ENCODE data around the gene APPL2.
"Not testable (repeated sequence)": the region's sequence is repeated elsewhere in the genome, so short reads cannot be mapped to it uniquely, and the experiment has no call there.

APPL2 gene

DNA sequence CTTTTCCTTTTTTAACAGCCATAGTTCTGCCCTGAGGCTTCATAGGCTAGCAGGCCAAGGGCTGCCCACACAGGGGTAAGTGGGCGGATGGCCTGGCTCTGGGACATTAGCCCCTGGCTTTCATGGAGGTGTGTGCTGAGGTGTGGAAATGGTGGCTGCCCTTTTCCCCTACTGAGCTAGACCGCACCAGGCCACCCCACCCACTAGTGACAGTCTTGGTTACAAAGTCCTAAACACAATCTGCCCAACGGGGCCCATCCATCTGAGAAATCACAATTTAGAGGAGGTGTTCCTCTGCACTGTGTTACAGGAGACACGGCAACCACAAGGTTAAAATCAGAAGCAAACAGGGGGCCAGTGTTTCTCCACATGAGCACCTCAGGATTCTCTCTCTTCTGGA is 35.6 kb downstream of the APPL2 start:
- in situ Hi-C loops (cut with MboI; ENCODE audit: low sequenced_read_pairs): no loop called here

DNA sequence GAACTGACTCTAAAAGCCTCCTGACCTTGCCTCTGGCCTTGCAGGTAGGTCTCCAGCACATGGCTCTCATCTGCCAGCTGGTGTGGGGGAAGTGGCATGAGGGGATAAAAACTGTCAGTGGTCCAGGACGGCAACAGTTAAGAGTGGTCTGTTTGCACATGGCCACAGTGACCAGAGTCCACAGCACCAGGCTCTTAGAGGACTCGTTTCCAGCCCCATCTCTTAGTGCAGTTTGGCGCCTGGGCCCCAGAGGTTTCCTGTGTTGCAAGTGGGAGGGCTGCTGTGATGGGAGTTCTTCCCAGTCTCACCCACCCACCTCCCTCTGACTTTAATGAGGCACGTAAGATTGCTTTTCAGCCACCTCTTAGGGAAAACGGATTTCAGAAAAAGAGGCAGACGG is 37.0 kb downstream of the APPL2 start:
- in situ Hi-C loops (cut with MboI; ENCODE audit: low sequenced_read_pairs): no loop called here

DNA sequence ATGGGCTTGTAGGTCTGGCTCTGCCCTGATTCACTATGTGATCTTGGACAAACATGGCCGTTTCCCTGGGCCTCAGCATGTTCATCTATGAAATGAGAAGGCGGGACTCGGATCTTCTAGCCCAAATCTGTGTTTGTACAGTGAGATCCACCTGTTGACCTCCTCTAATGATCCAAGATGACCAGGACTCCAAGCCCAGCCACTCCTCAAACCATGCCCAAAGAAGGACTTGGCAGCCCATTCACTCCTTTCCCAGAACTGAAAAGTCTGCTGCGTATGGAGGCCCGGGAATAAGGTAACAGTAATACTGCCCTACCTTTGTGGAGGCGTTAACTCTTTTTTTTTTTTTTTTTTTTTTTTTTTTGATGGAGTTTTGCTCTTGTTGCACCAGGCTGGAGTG is 39.9 kb downstream of the APPL2 start:
- in situ Hi-C loops (cut with MboI; ENCODE audit: low sequenced_read_pairs): no loop called here

DNA sequence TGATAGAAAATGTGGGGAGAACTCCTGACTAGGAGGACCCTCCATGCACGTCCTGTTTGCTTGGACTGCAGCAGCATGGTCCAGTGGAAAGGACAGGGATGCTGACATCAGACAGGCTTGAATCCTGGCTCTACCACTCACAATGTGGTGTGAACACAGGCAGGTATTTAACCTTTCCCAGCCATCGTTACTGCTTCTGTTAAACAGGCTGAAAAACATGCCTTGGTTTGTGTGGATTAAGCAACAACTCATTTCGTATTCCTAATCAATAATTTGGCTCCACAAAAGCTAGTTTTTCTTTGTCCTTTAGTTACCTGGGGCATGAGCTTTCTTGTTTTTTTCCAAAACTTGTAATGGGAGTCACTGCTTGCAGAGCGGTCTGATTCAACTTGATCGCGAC is 41.0 kb downstream of the APPL2 start:
- in situ Hi-C loops (cut with MboI; ENCODE audit: low sequenced_read_pairs): no loop called here

DNA sequence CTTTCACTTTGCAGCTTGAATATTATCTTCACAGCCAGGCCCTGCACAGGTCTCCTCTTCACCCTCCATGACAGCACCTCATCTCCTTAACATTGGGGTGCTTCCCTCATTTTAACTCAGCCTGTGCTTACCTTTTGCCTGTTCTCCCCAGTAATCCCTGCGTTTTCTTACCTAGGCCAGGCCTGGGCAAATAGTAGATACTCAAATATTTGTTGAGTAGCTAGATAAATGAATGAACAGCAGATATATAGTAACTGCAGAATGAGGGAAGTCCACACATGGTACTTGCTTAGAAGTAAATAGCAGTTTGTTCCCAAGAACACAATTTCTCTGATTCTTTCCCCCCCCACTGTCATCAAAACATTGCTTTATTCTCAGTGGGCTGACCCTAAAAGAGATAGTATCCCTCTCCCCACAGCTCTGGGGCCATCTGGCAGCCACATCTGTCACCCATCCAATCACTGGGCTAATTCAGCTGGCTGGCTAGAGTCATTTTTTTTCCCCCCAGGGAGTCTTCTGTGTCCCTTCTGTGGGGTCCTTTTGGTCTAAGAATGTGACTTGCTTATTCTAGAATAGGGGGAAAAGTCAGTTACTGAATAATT is 43.2 kb downstream of the APPL2 start:
- in situ Hi-C loops (cut with MboI; ENCODE audit: low sequenced_read_pairs): no loop called here

DNA sequence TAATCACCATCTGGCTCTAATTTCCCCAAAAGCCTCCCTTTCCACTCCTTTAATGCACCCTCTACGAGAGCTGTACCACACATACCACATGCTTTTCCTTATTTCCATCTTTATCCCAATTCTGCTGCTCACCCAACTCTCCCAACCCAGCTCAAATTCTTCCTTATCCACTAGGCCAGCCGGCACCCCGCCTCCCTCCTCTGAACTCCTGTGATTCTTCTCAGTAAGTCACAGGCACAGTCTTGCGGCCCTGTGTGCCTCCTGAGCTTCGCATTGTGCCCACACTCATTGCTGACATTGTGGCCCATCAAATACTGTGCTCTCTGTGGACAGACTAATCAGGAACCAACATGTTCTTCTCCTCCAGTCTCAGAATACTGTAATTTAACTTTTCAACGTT is 45.4 kb downstream of the APPL2 start:
- in situ Hi-C loops (cut with MboI; ENCODE audit: low sequenced_read_pairs): no loop called here

DNA sequence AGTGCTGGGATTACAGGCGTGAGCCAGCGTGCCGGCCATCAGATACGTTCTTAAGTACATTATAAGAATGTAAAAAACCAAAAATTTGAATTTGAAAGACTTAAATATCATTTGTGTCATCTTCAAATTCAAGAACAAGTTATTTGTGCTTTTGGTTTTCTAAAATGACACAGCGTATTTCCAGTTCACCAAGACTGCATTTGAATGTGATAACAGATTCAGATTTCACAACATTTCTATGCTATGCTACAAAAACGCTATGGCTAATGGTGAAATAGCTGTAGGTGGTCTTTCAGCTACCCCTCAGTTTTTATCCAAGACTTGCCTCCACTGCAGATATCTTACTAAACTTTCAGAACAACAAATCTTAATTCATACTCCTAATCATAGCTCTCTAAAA is 46.7 kb downstream of the APPL2 start:
- in situ Hi-C loops (cut with MboI; ENCODE audit: low sequenced_read_pairs): no loop called here

DNA sequence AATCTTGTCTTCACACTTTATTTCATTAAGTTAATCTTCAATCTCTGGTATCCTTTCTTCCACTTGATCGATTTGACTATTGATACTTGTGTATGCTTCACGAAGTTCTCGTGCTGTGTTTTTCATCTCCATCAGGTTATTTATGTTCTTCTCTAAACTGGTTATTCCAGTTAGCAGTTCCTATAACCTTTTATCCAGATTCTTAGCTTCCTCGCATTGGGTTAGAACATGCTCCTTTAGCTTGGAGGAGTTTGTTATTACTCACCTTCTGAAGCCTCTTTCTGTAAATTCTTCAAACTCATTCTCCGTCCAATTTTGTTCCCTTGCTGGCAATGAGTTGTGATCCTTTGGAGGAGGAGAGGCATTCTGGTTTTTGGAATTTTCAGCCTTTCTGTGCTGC is 52.0 kb downstream of the APPL2 start:
- in situ Hi-C loops (cut with MboI; ENCODE audit: low sequenced_read_pairs): not testable (repeated sequence)

DNA sequence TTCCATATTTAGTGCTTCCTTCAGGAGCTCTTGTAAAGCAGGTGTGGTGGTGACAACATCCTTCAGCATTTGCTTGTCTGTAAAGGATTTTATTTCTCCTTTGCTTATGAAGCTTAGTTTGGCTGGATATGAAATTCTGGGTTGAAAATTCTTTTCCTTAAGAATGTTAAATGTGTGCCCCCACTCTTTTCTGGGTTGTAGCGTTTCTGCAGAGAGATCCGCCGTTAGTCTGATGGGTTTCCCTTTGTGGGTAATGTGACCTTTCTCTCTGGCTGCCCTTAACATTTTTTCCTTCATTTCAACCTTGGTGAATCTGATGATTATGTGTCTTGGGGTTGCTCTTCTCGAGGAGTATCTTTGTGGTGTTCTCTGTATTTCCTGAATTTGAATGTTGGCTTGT is 52.6 kb downstream of the APPL2 start:
- in situ Hi-C loops (cut with MboI; ENCODE audit: low sequenced_read_pairs): not testable (repeated sequence)

DNA sequence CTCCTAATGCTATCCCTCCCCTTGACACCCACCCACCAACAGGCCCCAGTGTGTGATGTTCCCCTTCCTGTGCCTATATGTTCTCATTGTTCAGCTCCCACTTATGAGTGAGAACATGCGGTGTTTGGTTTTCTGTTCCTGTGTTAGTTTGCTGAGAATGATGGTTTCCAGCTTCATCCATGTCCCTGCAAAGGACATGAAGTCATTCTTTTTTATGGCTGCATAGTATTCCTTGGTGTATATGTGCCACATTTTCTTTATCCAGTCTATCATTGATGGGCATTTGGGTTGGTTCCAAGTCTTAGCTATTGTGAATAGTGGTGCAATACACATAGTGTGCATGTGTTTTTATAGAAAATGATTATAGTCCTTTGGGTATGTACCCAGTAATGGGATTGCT is 56.9 kb downstream of the APPL2 start:
- in situ Hi-C loops (cut with MboI; ENCODE audit: low sequenced_read_pairs): not testable (repeated sequence)

DNA sequence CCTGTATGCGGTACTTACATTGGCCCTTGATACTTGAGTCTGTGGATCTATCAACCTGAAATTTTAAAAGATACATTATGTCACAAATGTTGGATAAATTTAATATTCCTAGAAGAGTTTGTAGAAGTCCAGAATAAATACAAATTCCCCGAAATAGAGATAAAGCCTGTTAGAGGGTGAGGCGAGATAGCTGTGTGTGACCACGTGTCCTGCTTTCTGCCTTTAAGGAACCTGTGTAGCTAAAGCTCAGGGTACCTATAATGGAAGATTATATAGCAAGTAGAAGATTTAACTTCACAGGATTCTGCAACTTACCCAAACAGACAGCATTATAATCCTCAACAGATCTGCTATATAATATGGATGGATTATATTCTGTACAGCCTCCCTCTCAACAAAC is 58.8 kb downstream of the APPL2 start:
- in situ Hi-C loops (cut with MboI; ENCODE audit: low sequenced_read_pairs): no loop called here

DNA sequence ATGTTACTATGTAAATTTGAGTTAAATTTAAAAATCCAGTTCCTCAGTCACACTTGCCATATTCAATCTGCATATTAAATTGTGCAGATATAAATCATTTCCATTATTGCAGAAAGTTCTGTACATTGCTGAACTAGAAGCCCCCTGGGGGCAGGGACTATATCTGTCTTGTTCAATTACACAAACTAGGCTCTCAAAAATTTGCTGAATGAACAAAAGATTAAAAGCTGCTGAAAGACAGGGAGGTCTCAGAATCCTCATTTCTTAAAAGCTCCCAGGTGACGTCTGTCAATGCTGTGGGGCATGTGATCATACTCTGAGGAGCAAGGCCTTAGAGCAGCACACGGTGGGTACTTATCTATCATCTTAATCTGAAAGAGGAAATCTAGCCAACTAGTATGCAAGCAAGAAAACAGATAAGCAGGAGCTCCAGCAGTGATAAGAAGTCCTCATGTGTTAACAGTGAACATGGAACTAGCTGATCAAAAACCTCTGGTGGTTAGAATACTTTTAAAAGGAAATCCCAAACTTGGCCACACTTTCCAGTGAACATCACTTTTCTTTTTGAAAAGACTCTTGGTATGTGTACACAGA is 60.5 kb downstream of the APPL2 start:
- in situ Hi-C loops (cut with MboI; ENCODE audit: low sequenced_read_pairs): no loop called here

DNA sequence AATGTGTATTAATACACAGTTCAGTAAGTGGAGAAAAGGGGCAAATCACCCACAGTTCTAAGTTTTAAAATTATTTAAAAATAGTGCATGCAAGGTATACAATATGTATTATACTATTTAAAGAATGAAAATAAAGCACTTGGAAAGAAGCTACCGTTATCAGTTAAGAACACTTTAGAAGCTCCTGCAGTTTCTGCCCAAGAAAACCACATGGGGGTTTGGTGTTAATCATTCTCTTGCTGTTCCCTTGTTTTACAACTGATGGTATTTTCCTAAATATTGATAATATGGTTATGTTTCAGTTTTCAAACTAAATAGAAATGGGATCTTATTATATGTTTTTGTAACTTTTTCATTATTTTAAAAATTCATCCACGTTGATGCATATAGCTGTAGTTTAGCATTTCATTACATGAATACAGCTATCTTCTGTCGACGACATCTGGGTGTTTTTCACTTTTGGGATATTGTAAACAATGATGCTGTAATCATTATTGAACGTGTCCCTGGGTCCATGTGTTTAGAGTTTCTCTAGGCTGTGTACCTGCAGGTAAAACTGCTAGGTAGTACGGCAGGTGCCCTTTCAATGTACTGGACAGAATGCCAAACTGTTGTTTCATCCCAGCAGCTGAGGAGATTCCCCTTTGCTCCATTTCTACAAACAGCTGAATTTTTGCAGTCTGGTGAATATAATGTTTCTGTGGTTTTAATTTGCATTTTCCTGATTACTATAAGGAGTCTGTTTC is 64.1 kb downstream of the APPL2 start:
- in situ Hi-C loops (cut with MboI; ENCODE audit: low sequenced_read_pairs): no loop called here

DNA sequence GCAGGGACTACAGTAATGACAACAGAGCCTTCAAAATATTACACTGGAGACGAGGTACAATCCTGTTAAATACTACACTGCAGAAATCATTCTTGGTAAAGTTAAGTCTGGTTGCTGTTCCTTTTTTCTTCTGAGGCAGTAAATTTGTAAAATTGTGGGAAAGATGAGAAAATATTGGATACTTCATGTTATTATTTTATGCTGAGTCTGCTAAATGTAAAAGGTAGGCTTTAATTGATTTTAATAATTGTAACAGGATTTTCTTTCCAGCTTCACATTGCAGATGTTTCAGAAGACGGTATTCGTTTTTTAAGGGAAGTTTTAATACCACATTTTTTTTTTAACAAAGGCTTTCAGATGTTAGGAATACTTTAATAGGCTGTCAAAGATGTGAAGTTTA is 65.8 kb downstream of the APPL2 start:
- in situ Hi-C loops (cut with MboI; ENCODE audit: low sequenced_read_pairs): no loop called here

DNA sequence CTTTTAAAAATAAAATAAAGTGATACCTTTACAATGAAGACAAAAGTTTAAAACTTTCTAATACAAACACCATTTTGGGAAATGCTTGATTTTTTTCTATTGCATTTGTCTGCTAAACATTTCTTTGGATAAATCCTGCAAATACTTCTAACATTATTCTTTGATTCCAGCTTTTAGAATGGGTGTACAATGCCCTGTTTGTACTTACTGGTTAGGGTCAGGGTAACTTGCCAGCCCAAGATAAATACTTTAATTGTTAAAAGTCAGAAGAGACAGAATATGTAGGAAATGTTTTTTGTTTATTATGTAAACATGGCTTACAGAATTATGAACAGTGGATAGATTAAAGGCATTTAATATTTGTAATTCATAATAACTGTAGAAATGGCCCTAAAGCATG is 68.0 kb downstream of the APPL2 start:
- in situ Hi-C loops (cut with MboI; ENCODE audit: low sequenced_read_pairs): no loop called here

DNA sequence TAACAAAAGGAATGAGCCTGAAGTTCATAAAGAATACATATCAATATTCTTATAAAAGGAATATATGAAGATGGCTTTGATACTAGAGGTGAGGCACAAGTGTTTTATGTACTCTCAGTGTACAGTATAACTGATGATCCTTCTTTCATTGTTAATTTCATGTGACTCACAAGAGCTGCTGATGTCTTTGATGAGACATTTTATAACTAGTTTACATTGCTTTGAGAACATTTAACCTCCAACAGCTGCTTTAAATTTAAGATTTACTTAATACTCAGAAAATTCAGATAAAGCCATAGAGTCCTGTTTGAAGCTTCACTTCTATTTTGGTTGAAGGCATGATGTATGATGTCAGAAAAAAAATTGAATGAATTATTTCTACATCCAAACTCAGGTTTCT is 68.6 kb downstream of the APPL2 start:
- in situ Hi-C loops (cut with MboI; ENCODE audit: low sequenced_read_pairs): no loop called here

DNA sequence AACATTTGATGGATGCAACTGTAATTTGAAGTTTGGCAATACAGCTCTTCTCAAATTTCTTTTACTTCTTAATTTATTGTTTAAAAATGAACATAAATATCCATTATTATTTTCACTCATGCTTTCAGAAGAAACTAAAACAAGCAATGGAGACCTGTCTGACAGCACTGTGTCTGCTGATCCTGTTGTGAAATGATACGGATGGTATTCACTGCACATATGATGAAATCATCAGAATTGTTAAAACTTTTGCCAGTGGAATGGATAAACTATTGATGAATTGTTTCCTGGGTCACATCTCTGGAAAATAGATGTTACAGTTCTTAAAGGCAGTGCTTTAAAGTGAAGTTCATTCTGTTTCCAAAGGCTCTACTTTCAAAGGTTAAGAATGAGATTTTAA is 69.2 kb downstream of the APPL2 start:
- in situ Hi-C loops (cut with MboI; ENCODE audit: low sequenced_read_pairs): no loop called here

DNA sequence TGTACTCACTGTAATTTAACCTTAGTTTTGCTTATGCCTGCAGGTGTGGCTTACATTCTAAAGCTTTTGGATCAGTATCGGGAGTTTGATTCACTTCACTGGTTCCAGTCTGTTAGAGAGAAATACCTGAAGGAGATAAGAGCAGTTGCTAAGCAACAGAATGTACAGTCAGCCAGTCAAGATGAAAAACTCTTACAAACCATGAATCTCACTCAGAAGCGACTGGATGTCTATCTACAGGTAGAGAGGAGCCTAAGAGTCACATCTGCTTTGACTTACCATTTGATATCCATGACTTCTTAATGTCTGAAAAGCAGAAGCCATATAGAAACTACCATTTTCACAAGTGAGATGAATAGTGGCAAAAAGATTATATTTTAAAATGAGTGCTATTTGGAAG is 71.9 kb downstream of the APPL2 start:
- in situ Hi-C loops (cut with MboI; ENCODE audit: low sequenced_read_pairs): no loop called here

DNA sequence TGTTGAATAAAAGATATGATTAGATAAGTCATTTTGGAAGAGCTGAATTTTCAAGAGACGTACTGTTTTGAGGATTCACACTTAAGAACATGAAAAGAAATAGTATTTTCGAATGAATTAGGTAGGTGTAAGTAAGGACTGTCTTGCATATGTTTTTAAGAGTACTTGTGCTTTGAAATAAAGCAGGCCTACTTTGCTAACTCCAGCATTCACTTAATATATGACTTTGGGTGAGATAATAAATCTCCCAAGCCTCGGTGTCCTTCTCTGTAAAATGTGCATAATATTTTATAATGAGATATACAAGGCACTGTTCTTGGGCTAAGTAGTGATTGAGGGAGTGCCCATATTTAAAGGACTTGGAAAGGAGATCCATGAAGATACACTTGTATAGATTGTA is 73.8 kb downstream of the APPL2 start:
- in situ Hi-C loops (cut with MboI; ENCODE audit: low sequenced_read_pairs): no loop called here

DNA sequence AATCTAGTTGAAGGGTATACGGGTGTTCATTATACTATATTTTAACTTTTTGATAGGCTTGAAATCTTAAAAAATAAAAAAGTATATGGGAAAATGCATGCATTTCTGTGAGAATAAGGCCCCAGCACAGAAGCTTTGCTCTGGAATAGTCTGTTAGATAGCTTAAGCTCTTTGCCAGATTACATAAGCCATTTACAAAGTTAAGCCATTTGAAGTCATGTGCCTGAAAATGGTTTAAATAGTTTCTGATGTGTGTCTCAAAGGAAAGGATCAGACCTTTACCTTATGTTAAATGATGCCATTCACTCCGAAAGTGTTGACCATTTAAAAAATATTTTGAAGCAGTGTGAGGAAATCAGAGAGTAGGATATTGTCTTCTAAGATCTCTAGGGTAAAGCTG is 77.1 kb downstream of the APPL2 start:
- in situ Hi-C loops (cut with MboI; ENCODE audit: low sequenced_read_pairs): no loop called here

DNA sequence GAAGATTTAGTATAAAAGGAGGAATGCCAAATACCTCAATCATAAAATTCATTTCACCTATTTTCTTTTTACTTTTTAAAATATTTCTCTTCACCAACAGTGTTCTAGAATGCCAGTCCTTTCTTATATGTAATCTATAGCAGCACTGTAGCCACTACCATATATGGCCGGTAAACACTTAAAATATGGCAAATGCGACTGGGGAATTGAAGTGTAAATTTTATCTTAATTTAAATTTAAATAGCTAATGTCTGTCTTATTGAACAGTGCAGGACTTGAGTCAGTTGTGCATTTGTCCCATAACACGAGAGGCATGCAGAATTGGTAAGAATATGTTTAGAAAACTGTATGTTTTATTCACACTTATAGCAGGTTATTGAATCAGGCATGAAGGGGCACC is 78.4 kb downstream of the APPL2 start:
- in situ Hi-C loops (cut with MboI; ENCODE audit: low sequenced_read_pairs): no loop called here

DNA sequence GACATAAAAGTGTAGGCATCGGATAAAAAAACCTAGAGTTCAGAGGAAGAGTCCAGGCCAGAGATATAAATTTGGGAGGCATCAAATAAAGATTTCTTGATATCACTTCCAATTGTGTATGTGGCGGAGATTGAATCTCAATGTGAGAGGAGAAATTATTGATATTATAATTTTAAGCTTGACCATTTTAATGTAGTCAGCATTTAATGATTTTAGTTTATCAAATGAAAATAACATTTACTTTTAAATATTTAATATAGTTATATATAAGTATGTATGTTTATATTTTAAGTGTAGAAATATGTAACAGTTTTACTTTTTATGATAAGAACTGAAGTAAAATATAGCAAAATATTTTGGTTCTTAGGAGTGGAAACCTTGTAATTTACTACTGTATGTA is 79.7 kb downstream of the APPL2 start:
- in situ Hi-C loops (cut with MboI; ENCODE audit: low sequenced_read_pairs): no loop called here

DNA sequence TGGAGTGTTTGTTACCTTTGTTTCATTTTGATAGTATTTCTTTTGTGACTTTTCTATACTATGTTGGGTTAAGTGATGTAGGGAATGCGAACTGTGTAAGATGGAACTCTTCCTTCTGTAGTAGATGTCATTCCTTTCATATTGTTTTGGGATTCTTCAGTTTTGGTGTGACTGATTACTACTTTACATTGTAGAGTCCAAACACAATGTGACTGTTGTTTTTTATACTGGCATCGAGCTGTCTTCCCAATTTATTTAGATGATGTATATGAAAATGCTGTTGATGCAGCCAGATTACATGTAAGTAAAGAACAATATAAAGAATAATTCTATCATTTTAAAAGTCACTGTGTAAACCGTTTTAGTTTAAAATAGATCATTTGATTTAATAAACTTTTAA is 93.7 kb downstream of the APPL2 start:
- in situ Hi-C loops (cut with MboI; ENCODE audit: low sequenced_read_pairs): no loop called here

All from hTERT RPE-1 (cell line).